ENCODE results near the gene GRAP2.
"Not testable (repeated sequence)": the region's sequence is repeated elsewhere in the genome, so short reads cannot be mapped to it uniquely, and the experiment has no call there.

Gene GRAP2

GRCh38 chr22:39900306-39901227, at the start of gene GRAP2:
GRAP2 (plus strand) TSS chr22:39901084; CDS start chr22:39947107, 46,023 bp downstream.
- DNase-seq (ENCODE audit: low spot score) = no peak

GRCh38 chr22:39851606-39852315, 49.1 kb upstream of the GRAP2 start:
- DNase-seq (ENCODE audit: low spot score) = no peak

- no peak for DNase-seq (ENCODE audit: low spot score)
Observed at GRCh38 chr22:39852799-39853198, 48.1 kb upstream of the GRAP2 start.

- DNase-seq (ENCODE audit: low spot score) = no peak
Observed at GRCh38 chr22:39856588-39856987, 44.3 kb upstream of the GRAP2 start.

DNA sequence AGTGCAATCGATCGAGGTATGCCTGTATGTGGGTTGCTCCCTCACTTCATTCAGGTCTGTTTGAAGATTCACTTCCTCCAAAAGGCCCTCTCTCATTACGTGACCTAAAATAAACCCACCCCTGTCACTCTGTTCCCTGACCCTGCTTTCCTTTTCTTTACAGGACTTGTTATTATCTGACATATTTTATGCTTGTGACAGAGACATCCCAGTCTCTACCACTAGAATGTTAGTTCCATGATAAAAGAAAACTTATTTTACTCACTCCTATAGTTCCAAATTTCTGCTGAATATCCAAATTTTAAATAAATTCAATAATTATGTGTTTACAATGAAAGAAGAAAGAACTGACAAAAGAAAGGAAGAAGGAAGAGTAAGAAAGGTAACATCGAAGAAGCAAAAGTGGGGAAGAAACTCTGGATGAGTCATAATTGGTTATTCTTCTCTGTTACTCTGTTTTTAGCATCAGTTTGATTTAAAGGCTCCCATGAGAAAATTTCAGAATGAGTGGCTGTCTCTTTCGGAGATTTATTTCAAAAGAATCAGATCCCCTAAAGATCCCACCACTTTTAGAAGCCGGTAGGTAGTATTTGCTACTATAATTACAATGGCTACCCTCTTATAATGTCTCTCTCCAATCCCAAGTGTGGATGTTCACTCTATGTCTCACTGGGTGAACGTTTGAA, 40.8 kb upstream of the GRAP2 start:
- DNase-seq (ENCODE audit: low spot score) = no peak

DNA sequence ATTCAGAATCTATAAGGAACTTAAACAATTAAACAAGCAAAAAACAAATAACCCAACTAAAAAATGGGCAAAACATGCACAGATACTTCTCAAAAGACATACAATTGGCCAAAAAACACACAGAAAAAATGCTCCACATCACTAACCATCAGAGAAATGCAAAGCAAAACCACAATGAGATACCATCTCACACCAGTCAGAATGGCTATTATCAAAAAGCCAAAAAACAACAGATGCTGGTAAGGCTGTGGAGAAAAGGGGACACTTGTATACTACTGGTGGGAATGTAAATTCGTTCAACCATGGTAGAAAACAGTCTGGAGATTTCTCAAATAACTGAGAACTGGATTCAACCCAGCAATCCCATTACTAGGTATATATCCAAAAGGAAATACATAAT, 32.1 kb upstream of the GRAP2 start:
- DNase-seq (ENCODE audit: low spot score) = no peak

DNA sequence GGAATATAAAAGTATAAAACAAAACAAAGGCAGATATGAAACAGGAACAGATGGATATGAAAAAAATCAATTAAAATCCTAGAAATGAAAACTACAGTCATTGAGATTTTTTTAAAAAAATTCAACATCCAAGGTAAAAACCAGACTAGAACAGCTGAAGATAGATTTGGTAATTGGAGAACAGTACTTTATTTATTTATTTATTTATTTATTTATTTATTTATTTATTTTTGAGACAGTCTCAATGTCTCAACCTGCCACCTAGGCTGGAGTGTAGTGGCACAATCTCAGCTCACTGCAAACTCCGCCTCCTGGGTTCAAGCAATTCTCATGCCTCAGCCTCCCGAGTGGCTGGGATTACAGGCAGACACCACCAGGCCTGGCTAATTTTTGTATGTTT, 31.1 kb upstream of the GRAP2 start:
- DNase-seq (ENCODE audit: low spot score) = not testable (repeated sequence)

- no peak for DNase-seq (ENCODE audit: low spot score)
Observed at GRCh38 chr22:39871008-39871798, 29.7 kb upstream of the GRAP2 start.

DNA sequence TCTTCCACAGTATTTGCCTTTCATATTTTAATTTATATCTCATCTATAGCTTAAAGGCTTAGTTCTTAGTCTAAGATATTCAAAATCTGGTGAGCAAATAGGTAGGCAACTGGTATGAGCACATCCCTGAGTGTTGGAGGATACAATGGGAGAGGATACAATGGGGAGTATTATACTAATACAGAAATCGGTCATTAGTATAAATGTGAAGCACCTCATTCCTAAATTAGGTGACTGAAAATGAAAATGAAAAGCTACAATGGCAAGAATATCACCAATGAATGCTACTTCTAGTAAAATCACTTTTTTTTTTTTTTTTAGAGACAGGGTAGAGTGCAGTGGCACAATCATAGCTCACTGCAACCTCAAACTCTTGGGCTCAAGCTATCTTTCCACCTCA, 28.3 kb upstream of the GRAP2 start:
- no peak for DNase-seq (ENCODE audit: low spot score)

DNA sequence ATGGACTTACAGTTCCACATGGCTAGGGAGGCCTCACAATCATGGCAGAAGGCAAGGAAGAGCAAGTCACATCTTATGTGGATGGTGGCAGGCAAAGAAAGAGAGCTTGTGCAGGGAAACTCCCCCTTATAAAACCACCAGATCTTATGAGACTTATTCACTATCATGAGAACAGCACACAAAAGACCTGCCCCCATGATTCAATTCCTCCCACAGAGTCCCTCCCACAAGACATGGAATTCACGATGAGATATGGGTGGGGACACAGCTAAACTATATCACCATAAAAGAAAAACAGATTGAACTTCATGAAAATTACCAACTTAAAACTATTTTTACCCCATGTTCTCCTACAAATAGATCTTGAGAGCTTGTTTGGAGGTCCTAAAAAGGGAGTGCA, 26.9 kb upstream of the GRAP2 start:
- DNase-seq (ENCODE audit: low spot score) = no peak

DNA sequence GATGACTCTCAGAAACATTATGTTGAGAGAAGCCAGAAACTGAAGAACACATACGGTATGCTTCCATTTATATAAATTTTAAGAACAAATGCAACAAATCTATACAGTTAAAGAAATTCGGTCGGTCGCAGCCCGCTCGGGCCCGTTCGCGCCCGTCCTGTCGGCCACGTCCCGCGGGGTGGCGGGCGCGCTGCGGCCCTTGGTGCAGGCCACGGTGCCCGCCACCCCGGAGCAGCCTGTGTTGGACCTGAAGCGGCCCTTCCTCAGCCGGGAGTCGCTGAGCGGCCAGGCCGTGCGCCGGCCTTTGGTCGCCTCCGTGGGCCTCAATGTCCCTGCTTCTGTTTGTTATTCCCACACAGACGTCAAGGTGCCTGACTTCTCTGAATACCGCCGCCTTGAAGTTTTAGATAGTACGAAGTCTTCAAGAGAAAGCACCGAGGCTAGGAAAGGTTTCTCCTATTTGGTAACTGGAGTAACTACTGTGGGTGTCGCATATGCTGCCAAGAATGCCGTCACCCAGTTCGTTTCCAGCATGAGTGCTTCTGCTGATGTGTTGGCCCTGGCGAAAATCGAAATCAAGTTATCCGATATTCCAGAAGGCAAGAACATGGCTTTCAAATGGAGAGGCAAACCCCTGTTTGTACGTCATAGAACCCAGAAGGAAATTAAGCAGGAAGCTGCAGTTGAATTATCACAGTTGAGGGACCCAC, 25.6 kb upstream of the GRAP2 start:
- DNase-seq (ENCODE audit: low spot score) = not testable (repeated sequence)

- DNase-seq (ENCODE audit: low spot score) = no peak
Observed at GRCh38 chr22:39877079-39877845, 23.6 kb upstream of the GRAP2 start.

- DNase-seq (ENCODE audit: low spot score) = no peak
Observed at GRCh38 chr22:39880722-39881121, 20.2 kb upstream of the GRAP2 start.

DNA sequence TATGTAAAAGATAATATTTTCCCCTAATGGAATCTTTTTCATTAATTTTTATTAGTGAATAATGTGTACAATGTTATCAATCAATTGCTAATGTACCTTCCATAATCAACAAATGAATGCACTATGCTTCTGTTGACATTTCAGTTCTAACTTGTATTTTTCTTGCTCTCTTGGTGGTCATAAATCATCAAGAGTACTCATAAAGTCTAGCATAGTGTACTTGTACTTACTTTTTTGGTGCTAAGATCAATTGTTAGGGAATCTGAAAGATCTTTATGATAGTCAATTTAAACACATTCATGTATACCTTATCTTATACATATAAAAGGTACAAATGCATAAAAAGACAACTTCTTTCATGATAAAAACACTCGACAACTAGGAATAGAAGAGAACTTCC, 17.8 kb upstream of the GRAP2 start:
- no peak for DNase-seq (ENCODE audit: low spot score)

GRCh38 chr22:39889924-39890323, 11.0 kb upstream of the GRAP2 start:
- not testable (repeated sequence) for DNase-seq (ENCODE audit: low spot score)

GRCh38 chr22:39893526-39893925, 7.4 kb upstream of the GRAP2 start, which contains the start of gene ENTHD1:
ENTHD1 (minus strand) TSS chr22:39893760; CDS start chr22:39887748, 6,012 bp downstream.
- DNase-seq (ENCODE audit: low spot score) = no peak

GRCh38 chr22:39894554-39895092, 6.3 kb upstream of the GRAP2 start:
- no peak for DNase-seq (ENCODE audit: low spot score)

DNA sequence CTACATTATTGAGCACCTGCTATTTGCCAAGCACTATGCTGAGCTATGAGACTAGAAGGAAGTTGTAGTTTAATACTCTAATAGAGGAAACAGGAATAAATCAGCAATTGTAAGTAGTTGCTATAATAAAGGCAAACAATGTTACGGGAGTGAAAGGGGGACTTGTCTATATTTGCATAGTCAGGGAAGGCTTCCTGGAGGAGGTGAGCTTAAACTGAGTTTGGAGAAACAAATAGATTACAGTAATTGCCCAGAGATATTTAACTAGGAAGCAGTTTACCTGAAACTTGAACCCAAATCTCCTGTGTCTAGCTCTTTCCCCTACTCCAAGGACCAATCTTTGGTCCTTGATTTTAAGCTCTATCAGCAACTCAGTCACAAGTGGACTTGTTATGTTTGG, 5.2 kb upstream of the GRAP2 start:
- no peak for DNase-seq (ENCODE audit: low spot score)

DNA sequence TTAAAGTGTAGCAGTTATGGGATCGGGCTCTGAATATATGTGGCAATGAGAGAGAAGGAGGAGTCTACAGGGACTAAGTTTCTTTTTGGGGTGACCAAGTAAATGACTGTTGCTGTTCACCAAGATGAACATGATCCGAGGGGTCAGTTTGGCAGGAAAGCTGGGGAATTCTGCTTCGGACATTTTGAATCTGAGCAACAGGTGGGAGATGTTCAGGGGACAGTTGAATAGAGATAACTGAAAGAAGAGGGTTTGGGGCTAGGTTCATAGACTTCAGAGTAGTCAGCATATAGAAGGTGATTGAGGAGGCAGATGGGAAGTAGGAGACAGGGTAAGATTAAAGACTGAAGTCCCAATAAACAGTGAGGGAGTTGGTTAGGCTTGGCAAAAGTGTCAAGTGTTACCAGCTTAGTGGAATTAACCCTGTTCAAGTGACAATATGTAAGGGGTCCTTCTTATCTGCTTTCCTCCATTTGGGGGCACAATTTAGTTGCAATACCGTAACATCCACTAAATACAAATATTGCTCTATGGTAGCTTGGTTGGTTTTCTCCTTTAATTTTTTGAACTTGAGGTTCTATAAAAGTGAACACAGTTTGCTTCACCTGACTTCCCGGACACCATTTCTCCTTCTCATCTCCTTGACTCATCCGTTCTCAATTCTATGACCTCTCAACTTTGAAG, 4.4 kb upstream of the GRAP2 start:
- DNase-seq (ENCODE audit: low spot score) = no peak

Data from hematopoietic multipotent progenitor cell treated with erythropoietin and hydrocortisone succinate and interleukin-3 and kit ligand, for 15 days (in vitro differentiated cells).